ENCODE data around the gene CDH23. TPM values are rescaled to one million over a fixed set of nuclear protein-coding genes. Genes with fewer than 3 reads are reported as not detected.
A peak's percentile ranks its signal among the peaks of the same experiment; 100 is the strongest.

The CDH23 gene
- total RNA-seq, 1 donor from 2014 or later = not detected

- DNase-seq (ENCODE audit: low read depth in 2 of 2) = no peak
Measured at GRCh38 chr10:71555724-71556119, 159.0 kb downstream of the CDH23 start.

- no peak for DNase-seq (ENCODE audit: low read depth in 2 of 2)
Measured at GRCh38 chr10:71558991-71559390, 162.3 kb downstream of the CDH23 start.

GRCh38 chr10:71561003-71561574 lies 164.4 kb downstream of the CDH23 start:
- DNase-seq (ENCODE audit: low read depth in 2 of 2) = no peak

GRCh38 chr10:71562181-71562580 lies 165.5 kb downstream of the CDH23 start:
- no peak for DNase-seq (ENCODE audit: low read depth in 2 of 2)

GRCh38 chr10:71562904-71563303 lies 166.2 kb downstream of the CDH23 start:
- DNase-seq (ENCODE audit: low read depth in 2 of 2) = no peak

GRCh38 chr10:71564194-71564820 lies 167.6 kb downstream of the CDH23 start:
- DNase-seq (ENCODE audit: low read depth in 2 of 2) = no peak

- DNase-seq (ENCODE audit: low read depth in 2 of 2) = no peak
Measured at GRCh38 chr10:71565284-71566000, 168.7 kb downstream of the CDH23 start.

- no peak for DNase-seq (ENCODE audit: low read depth in 2 of 2)
Measured at GRCh38 chr10:71567006-71567405, 170.3 kb downstream of the CDH23 start.

GRCh38 chr10:71568896-71569492 lies 172.3 kb downstream of the CDH23 start:
- no peak for DNase-seq (ENCODE audit: low read depth in 2 of 2)

- peak; percentile 44 to 63 for DNase-seq (ENCODE audit: low read depth in 2 of 2)
Measured at GRCh38 chr10:71569775-71570588, 173.3 kb downstream of the CDH23 start.

- DNase-seq (ENCODE audit: low read depth in 2 of 2) = no peak
Measured at GRCh38 chr10:71571460-71572175, 174.9 kb downstream of the CDH23 start.

- no peak for DNase-seq (ENCODE audit: low read depth in 2 of 2)
Measured at GRCh38 chr10:71572962-71573361, 176.2 kb downstream of the CDH23 start.

- DNase-seq (ENCODE audit: low read depth in 2 of 2) = no peak
Measured at GRCh38 chr10:71573562-71574518, 177.1 kb downstream of the CDH23 start.

- no peak for DNase-seq (ENCODE audit: low read depth in 2 of 2)
Measured at GRCh38 chr10:71575451-71575850, 178.7 kb downstream of the CDH23 start.

- no peak for DNase-seq (ENCODE audit: low read depth in 2 of 2)
Measured at GRCh38 chr10:71575934-71576801, 179.4 kb downstream of the CDH23 start.

- DNase-seq (ENCODE audit: low read depth in 2 of 2) = no peak
Measured at GRCh38 chr10:71576842-71577241, 180.1 kb downstream of the CDH23 start.

GRCh38 chr10:71577345-71577744 lies 180.6 kb downstream of the CDH23 start:
- DNase-seq (ENCODE audit: low read depth in 2 of 2) = no peak

- DNase-seq (ENCODE audit: low read depth in 2 of 2) = no peak
Measured at GRCh38 chr10:71578069-71578468, 181.3 kb downstream of the CDH23 start.

- no peak for DNase-seq (ENCODE audit: low read depth in 2 of 2)
Measured at GRCh38 chr10:71579668-71580067, 182.9 kb downstream of the CDH23 start.

All from lung microvascular endothelial cell (primary cell).